Activated CD4-positive, alpha-beta T cell treated with anti-CD3 and anti-CD28 coated beads, Interleukin-2, amount 10 ng/mL, durations not matched to agents 24 days and 14 days (primary cell): ENCODE data around the gene DACT1. TPM values are rescaled to one million over a fixed set of nuclear protein-coding genes. Genes with fewer than 3 reads are reported as not detected.

Experiments used
- DNase-seq: peaks from one replicate; pipeline ENCODE4 v3.0.0; 2022
- H3K27ac Mint-ChIP-seq: one replicate; pipeline ENCODE4 v1.8.0; 2022; ENCODE audit warnings: mild to moderate bottlenecking, mixed read lengths
- H3K27me3 Mint-ChIP-seq: one replicate; pipeline ENCODE4 v1.8.0; 2022; ENCODE audit warnings: mixed read lengths
- H3K36me3 Mint-ChIP-seq: one replicate; pipeline ENCODE4 v1.8.0; 2022; ENCODE audit warnings: low read depth, mild to moderate bottlenecking, mixed read lengths
- H3K4me1 Mint-ChIP-seq: one replicate; pipeline ENCODE4 v1.8.0; 2021; ENCODE audit warnings: mixed read lengths
- H3K4me3 Mint-ChIP-seq: one replicate; pipeline ENCODE4 v1.8.0; 2022; ENCODE audit warnings: mild to moderate bottlenecking, moderate library complexity, mixed read lengths
- H3K9me3 Mint-ChIP-seq: one replicate; pipeline ENCODE4 v1.8.0; 2021; ENCODE audit warnings: mixed read lengths
- intact Hi-C: fragments of 100-400 bp; cut with micrococcal nuclease; formaldehyde crosslinking; loops from one replicate; pipeline ENCODE4 v1.15.1; 2023
- total RNA-seq: library from RNA; stranded (reverse); gene quantifications from 2 replicates; pipeline ENCODE4 v1.2.3, GENCODE V29; 2022

Gene DACT1
- total RNA-seq, 1 donor from 2014 or later: 3.3 TPM

- H3K27me3 Mint-ChIP-seq: peaks cover 5% of the 10 kb centered on the region
- DNase-seq: no peak
- no peak overlapping the region for H3K27ac Mint-ChIP-seq
- no peaks in the 10 kb centered on the region for H3K9me3 Mint-ChIP-seq
- H3K4me3 Mint-ChIP-seq: no peak overlapping the region
- intact Hi-C loops: no loop called here
- H3K36me3 Mint-ChIP-seq: no peaks in the 10 kb centered on the region
- H3K4me1 Mint-ChIP-seq: peaks cover 19% of the 10 kb centered on the region
Observed at GRCh38 chr14:58665773-58666500, 28.2 kb downstream of the DACT1 start.

DNA sequence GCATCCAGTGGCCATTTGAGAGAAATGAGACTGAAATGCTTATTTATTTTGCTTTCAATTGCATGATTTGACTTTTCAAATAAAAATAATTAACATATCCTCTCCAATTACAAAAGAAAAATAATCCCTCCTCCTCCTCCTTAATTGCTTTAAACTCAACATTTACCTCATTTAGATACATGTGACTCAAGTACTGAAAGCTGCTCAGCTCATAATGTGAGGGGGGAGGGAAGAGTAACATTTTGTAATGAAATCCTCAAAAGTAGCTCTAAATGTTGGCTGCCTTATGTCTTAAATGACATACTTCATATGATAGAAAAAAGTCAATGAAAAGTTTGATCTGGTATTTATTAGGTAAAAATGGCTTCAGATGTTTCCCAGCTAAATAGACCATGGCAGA lies 29.0 kb downstream of the DACT1 start:
- peaks cover 16% of the 10 kb centered on the region for H3K4me1 Mint-ChIP-seq

DNA sequence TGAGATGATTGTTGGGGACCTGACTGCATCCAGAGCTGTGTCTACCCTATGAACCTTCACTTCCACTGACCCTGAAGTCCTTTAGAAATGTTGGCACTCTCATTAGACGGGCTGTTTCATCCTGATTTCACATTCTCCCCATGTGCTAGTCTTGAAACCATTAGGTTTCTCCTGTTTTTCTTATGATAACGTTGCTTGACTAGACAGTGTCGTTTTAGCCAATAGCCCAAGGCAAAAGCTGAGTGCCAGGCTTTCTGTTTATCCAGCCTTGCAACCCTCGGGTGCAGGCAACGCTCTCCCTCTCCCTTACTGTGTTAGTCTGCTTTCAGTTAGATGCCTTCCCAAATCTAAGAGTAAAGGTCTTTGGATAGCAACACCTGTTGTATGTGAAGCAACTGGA lies 30.1 kb downstream of the DACT1 start:
- peaks cover 7% of the 10 kb centered on the region for H3K27me3 Mint-ChIP-seq

More for the DNA sequence above, 29.0 kb downstream of the DACT1 start:
- no peak for DNase-seq
- peaks cover 5% of the 10 kb centered on the region for H3K27me3 Mint-ChIP-seq
- H3K4me3 Mint-ChIP-seq: no peak overlapping the region
- H3K27ac Mint-ChIP-seq: no peak overlapping the region
- H3K36me3 Mint-ChIP-seq: no peaks in the 10 kb centered on the region
- no peaks in the 10 kb centered on the region for H3K9me3 Mint-ChIP-seq
- intact Hi-C loops: no loop called here

GRCh38 chr14:58668848-58669480 lies 31.2 kb downstream of the DACT1 start:
- Mint-ChIP-seq H3K4me3 (no peak overlapping the region), H3K9me3 (no peaks in the 10 kb centered on the region), H3K27me3 (peaks cover 7% of the 10 kb centered on the region), H3K27ac (no peak overlapping the region), H3K36me3 (no peaks in the 10 kb centered on the region), H3K4me1 (peaks cover 4% of the 10 kb centered on the region)
- no peak for DNase-seq
- intact Hi-C loops: no loop called here

More for the DNA sequence above, 30.1 kb downstream of the DACT1 start:
- Mint-ChIP-seq H3K4me1 (peaks cover 8% of the 10 kb centered on the region), H3K9me3 (no peaks in the 10 kb centered on the region), H3K36me3 (no peaks in the 10 kb centered on the region), H3K4me3 (no peak overlapping the region), H3K27ac (no peak overlapping the region)
- intact Hi-C loops: no loop called here
- DNase-seq: no peak

- peaks cover 4% of the 10 kb centered on the region for H3K4me1 Mint-ChIP-seq
- intact Hi-C loops: no loop called here
Observed at GRCh38 chr14:58669556-58670200, 31.9 kb downstream of the DACT1 start.

DNA sequence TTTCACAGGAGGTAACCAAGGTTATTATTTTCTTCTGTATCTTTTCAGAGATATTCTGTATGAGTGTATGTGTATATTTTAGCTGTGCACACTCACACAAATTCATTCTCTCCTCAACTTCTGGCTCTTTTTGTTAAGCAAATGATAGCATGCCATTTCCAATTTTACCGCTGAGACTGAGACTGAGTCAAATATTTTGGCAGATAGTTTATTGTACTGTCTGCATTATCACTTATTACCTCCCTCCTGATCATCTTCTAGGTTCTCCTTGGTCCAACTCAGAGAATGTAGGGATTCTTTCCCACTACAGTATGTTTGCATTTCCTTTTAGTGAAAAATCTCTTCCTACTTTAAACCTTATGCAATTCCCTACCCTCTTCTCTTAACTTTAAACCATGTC lies 33.3 kb downstream of the DACT1 start:
- Mint-ChIP-seq H3K9me3 (no peaks in the 10 kb centered on the region), H3K27me3 (peaks cover 7% of the 10 kb centered on the region)
- no peak for DNase-seq

More at GRCh38 chr14:58669556-58670200, 31.9 kb downstream of the DACT1 start:
- Mint-ChIP-seq H3K36me3 (no peaks in the 10 kb centered on the region), H3K27me3 (peaks cover 7% of the 10 kb centered on the region), H3K27ac (no peak overlapping the region), H3K4me3 (no peak overlapping the region), H3K9me3 (no peaks in the 10 kb centered on the region)
- no peak for DNase-seq

DNA sequence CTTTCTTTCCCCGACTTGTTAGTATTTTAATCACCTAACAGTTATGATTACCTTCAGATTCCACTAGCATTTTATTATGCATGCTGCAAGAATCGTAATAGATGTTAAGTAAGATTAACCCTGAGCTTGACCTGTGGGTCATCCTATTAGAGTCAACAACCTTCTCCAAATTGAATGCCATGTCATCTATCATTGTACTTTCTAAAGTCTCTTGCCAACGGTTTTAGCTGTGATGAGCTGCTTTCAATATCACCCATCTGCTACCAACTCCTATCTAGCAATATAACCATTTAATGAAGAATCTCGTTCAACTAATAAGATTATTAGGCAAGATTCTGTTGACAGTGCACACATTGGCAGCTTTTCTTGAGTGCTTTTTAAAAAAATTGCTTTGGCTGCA lies 33.7 kb downstream of the DACT1 start:
- no peaks in the 10 kb centered on the region for H3K4me1 Mint-ChIP-seq

More for the DNA sequence above, 33.3 kb downstream of the DACT1 start:
- intact Hi-C loops: no loop called here
- Mint-ChIP-seq H3K27ac (no peak overlapping the region), H3K4me3 (no peak overlapping the region), H3K4me1 (peaks cover 3% of the 10 kb centered on the region), H3K36me3 (no peaks in the 10 kb centered on the region)

GRCh38 chr14:58673722-58674121 lies 36.0 kb downstream of the DACT1 start:
- Mint-ChIP-seq H3K27me3 (peaks cover 3% of the 10 kb centered on the region), H3K36me3 (no peaks in the 10 kb centered on the region), H3K4me3 (no peak overlapping the region), H3K9me3 (no peaks in the 10 kb centered on the region), H3K4me1 (no peaks in the 10 kb centered on the region), H3K27ac (no peak overlapping the region)
- intact Hi-C loops: no loop called here
- DNase-seq: no peak

More for the DNA sequence above, 33.7 kb downstream of the DACT1 start:
- Mint-ChIP-seq H3K27me3 (peaks cover 7% of the 10 kb centered on the region), H3K4me3 (no peak overlapping the region), H3K27ac (no peak overlapping the region), H3K9me3 (no peaks in the 10 kb centered on the region), H3K36me3 (no peaks in the 10 kb centered on the region)
- no peak for DNase-seq
- intact Hi-C loops: no loop called here

DNA sequence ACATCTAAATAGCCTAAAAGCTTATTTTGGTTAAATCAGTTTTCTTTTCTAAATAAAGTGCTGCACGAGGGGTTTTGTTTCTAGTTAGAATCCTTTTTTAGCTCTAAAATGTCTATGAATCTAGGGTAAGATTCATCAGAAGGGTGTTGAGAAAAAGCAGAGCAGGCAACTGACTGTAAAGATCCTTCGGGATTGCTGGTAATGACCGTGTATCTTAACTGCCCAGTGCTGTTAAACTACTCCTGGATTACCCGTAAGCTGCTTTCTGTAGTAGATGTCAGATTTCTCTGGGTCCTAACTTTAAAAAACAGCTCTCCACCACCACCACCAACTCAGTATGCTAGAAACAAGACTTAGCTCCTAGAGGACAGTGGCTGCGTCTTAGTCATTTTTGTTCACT lies 39.2 kb downstream of the DACT1 start:
- Mint-ChIP-seq H3K9me3 (no peaks in the 10 kb centered on the region), H3K4me1 (no peaks in the 10 kb centered on the region), H3K36me3 (no peaks in the 10 kb centered on the region), H3K27me3 (peaks cover 1% of the 10 kb centered on the region), H3K27ac (no peak overlapping the region), H3K4me3 (no peak overlapping the region)
- intact Hi-C loops: no loop called here
- no peak for DNase-seq

DNA sequence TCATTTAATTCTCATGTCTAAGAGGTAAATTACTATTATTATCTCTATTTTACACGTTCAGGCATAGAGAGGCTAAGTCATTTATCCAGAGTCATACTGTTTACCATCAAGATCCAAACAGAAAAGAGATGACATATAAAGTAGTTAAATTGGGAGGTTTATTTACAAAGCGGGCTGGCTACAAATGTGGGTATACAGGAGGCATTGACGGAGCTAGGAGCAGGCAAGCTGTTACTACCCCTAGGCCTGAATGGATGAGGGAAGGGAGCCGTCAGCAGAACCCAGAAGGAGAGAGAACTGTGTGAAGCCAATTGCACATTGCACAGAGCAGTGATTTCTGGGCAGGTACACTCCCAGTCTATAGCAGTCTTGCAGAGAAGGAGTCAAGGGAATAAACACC lies 39.8 kb downstream of the DACT1 start:
- no peak overlapping the region for H3K4me3 Mint-ChIP-seq
- no peaks in the 10 kb centered on the region for H3K9me3 Mint-ChIP-seq
- H3K27me3 Mint-ChIP-seq: no peaks in the 10 kb centered on the region
- H3K36me3 Mint-ChIP-seq: no peaks in the 10 kb centered on the region
- H3K27ac Mint-ChIP-seq: no peak overlapping the region
- no peak for DNase-seq
- intact Hi-C loops: no loop called here
- no peaks in the 10 kb centered on the region for H3K4me1 Mint-ChIP-seq

GRCh38 chr14:58677996-58678395 lies 40.2 kb downstream of the DACT1 start:
- intact Hi-C loops: no loop called here
- Mint-ChIP-seq H3K36me3 (no peaks in the 10 kb centered on the region), H3K9me3 (no peaks in the 10 kb centered on the region), H3K4me3 (no peak overlapping the region), H3K4me1 (no peaks in the 10 kb centered on the region), H3K27ac (no peak overlapping the region), H3K27me3 (no peaks in the 10 kb centered on the region)
- no peak for DNase-seq

GRCh38 chr14:58680698-58681097 lies 42.9 kb downstream of the DACT1 start:
- Mint-ChIP-seq H3K4me1 (no peaks in the 10 kb centered on the region), H3K4me3 (no peak overlapping the region), H3K9me3 (no peaks in the 10 kb centered on the region), H3K27ac (no peak overlapping the region), H3K27me3 (no peaks in the 10 kb centered on the region), H3K36me3 (no peaks in the 10 kb centered on the region)
- no peak for DNase-seq
- intact Hi-C loops: no loop called here

GRCh38 chr14:58687232-58687795 lies 49.6 kb downstream of the DACT1 start:
- no peak for DNase-seq
- H3K4me1 Mint-ChIP-seq: no peaks in the 10 kb centered on the region
- intact Hi-C loops: no loop called here

More at GRCh38 chr14:58687232-58687795, 49.6 kb downstream of the DACT1 start:
- Mint-ChIP-seq H3K27ac (no peak overlapping the region), H3K4me3 (no peak overlapping the region), H3K36me3 (no peaks in the 10 kb centered on the region), H3K9me3 (no peaks in the 10 kb centered on the region), H3K27me3 (no peaks in the 10 kb centered on the region)
